RWPE1 (cell line): Measurements from ENCODE around the gene ACTL7A.
"Not testable (repeated sequence)": the region's sequence is repeated elsewhere in the genome, so short reads cannot be mapped to it uniquely, and the experiment has no call there.

Experiments
- CTCF ChIA-PET: fragments of 350-600 bp; sonication (Branson Sonifier 250); formaldehyde crosslinking; extraction: SDS; loops from one replicate; lab custom pipeline; 2021; lab: Yijun Ruan, JAX
- POLR2A ChIA-PET: fragments of 400-600 bp; formaldehyde crosslinking; extraction: SDS; loops from one replicate; lab custom pipeline; 2020; ENCODE audit warnings: antibody characterized with exemption; ENCODE audit not compliant: low non-redundant PET; lab: Yijun Ruan, JAX
- DNase-seq: peaks from one replicate; pipeline ENCODE4 v3.0.0; 2012; ENCODE audit warnings: low spot score
- H3K27ac ChIP-seq: fragments of 450-650 bp; 2 replicates; pipeline ENCODE4 v1.5.1; 2017
- TF ChIP-seq, protein P1 (sequence below): fragments of 450-650 bp; conservative IDR thresholded peaks from 2 replicates; pipeline ENCODE4 v1.5.1; 2017; ENCODE audit warnings: low read depth, mild to moderate bottlenecking

Gene ACTL7A

DNA sequence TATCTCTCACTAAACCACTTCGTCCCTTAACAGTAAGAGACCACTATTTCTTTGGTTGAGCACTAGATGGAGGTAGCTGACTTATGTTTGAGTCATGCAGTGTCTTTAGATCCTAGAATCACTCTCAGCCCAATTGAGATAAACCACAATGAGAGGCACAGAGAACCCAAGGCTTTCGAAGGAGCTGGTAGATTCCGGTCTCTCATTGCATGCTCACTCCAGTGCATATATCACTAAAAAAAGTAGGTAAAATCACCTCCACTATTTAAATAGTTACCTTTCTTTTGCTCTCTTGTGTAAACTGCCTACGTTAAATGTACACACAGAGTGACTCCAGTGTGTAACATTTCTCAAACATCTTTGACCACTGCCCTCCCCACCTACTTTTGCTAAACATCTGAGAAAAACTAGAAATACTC lies 27.6 kb downstream of the ACTL7A start:
- TF ChIP-seq, protein P1, sequence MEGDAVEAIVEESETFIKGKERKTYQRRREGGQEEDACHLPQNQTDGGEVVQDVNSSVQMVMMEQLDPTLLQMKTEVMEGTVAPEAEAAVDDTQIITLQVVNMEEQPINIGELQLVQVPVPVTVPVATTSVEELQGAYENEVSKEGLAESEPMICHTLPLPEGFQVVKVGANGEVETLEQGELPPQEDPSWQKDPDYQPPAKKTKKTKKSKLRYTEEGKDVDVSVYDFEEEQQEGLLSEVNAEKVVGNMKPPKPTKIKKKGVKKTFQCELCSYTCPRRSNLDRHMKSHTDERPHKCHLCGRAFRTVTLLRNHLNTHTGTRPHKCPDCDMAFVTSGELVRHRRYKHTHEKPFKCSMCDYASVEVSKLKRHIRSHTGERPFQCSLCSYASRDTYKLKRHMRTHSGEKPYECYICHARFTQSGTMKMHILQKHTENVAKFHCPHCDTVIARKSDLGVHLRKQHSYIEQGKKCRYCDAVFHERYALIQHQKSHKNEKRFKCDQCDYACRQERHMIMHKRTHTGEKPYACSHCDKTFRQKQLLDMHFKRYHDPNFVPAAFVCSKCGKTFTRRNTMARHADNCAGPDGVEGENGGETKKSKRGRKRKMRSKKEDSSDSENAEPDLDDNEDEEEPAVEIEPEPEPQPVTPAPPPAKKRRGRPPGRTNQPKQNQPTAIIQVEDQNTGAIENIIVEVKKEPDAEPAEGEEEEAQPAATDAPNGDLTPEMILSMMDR: no peak
- CTCF ChIA-PET: interaction anchor here (0.5 to 1.0 kb wide), 3 partner anchors 28 to 1406 kb away, joined by 3 to 5 read pairs (median 4); no protein-coding TSS in a partner anchor
- no peak overlapping the region for H3K27ac ChIP-seq
- DNase-seq: peak; percentile 29
- POLR2A ChIA-PET: no interaction called here

DNA sequence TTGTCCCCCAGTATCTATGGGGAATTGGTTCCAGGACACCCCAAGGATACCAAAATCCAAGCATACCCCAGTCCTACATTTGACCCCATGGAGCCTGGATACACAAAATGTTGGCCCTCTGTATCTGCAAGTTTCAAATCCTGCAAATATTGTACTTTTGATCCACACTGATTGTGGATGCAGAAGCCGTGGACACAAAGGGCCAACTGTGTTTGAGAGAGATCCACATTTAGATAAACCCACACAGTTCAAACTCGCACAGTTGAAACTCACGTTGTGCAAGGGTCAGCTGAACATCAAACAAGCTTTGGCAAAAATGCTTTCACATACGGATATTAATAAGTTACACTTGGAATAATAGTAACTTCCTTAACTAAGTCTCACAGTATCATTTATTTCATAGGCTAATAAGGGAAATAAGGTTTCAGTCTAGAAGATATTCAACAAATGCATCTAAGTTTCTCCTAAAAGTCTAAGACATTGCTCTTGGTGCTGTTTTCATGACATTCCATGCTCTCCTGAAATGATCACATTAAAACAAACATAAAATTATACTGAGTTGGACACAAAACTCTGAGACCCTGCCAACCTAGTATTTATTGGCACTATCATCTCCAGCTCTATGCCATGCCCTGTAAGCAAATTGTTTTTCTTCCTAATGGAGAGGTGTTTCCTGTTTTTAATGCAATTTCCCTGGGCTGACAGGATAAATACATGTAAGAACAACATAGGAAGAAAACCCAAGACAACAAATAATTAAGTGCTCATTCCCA lies 32.3 kb downstream of the ACTL7A start:
- ChIA-PET CTCF (interaction anchor here (0.6 to 0.7 kb wide), 3 partner anchors 12 to 601 kb away, joined by 3 to 4 read pairs (median 3); no protein-coding TSS in a partner anchor), POLR2A (no interaction called here)
- TF ChIP-seq, protein P1: no peak
- H3K27ac ChIP-seq: no peak overlapping the region
- no peak for DNase-seq

DNA sequence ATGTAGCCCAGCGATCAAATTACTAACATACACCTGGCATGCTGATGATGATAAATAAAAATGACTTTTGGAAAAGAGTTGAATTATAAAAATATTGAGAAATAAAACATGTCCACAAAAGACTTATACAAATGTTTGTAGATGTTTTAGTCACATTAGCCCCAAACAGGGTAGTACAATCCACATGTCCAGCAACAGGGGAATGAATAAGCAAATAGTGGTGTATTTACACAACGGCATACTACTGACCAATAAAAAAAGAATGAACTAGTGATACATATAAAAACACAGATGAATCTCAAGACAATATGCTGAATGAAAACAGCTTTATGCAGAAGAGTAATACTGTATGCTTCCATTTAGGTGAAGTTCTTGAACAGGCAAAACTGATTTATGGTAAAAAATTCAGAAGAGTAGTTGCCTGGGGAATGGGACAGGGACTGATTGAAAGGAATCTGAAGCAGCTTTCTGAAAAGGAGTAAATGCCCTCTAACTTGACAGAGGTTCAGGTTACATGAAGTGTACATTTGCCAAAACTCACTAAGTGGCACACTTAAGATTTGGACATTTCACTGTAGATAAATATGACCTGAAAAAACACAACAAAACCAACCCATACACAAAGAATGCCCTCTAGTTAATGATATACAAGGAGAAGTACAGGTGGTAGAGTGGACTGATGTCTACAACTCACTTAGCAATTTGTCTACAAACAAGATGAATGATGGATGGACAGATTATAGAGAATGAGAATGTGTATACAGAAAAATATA lies 35.4 kb downstream of the ACTL7A start:
- DNase-seq: no peak
- POLR2A ChIA-PET: no interaction called here
- no peak overlapping the region for H3K27ac ChIP-seq
- CTCF ChIA-PET: no interaction called here
- TF ChIP-seq, protein P1: no peak

DNA sequence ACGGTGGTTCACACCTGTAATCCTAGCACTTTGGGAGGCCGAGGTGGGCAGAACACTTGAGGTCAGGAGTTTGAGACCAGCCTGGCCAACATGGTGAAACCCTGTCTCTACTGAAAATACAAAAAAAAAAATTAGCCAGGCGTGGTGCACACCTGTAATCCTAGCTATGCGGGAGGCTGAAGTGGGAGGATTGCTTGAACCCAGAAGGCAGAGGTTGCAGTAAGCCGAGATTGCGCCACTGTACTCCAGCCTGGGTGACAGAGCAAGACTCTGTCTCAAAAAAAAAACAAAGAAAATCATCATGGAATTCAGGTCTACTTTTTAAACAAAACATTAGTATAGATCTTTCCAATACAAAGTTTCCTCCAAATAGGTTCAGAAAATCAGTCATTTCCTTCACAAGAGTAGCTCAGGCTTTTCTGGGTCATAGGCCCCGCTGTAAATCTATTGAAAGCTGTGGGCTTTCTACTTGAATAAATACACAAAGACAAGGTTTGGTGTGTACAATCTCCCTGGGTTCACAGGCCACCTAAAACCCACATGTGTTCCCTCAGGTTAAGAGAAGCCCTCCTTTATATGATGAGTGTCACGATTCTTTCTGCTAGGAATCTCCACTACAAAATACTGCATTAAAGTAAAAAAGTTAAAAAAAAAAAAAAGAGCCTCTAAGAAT lies 37.1 kb downstream of the ACTL7A start:
- POLR2A ChIA-PET, H3K27ac ChIP-seq, DNase-seq: not testable (repeated sequence)
- CTCF ChIA-PET: interaction anchor here (0.5 to 0.6 kb wide), 3 partner anchors 9 to 96 kb away, joined by 3 to 6 read pairs (median 3); no protein-coding TSS in a partner anchor

DNA sequence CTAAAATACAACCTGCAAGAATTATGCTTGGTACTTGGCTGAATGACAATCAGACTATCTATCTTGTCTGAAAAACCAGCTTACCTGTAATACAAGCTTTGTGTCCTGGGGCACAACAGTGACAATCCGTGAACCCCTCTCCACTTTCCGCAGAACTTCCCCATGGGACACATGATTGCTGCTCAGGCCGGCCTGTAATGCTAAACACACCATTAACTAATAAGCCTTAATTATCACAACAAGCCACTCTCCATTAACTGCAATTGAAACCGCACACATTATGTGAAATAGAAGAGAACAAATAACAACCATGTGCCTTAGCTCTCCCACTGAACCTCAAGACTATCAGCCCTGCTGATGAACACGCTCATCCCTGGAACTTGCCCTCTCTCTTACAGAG lies 38.1 kb downstream of the ACTL7A start:
- no peak overlapping the region for H3K27ac ChIP-seq
- no peak for DNase-seq
- POLR2A ChIA-PET: no interaction called here
- TF ChIP-seq, protein P1: no peak
- CTCF ChIA-PET: no interaction called here

DNA sequence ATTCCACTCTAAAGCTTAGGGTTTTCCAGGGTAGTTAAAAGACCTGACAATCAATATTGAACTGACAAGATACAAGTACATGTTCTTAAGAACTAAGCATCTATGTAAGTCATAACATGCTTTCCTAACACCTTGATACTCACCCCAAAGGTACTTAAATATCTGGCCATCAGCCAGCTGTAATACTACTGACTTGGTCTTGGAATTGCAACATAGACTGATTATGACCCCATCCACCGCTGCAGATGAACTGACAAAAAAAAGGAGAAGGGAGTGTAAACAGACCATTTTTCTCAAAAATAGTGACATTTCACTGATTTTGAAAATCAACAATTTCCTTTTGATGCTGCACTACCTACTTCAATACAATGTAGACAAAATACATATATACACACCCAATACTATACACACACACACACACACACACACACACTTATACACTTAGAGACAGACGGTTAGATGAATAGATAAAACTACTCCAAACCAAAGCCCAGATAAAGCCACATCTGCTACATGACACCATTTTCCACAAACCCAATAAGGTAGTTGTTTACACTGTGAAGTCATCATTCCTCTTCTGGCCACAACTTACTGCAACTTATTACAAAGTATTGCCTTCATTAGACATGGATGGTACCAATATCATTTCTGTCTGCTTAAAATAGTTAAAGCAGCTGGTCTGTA lies 41.5 kb downstream of the ACTL7A start:
- no peak for DNase-seq
- TF ChIP-seq, protein P1: no peak
- H3K27ac ChIP-seq: no peak overlapping the region
- CTCF ChIA-PET: no interaction called here
- POLR2A ChIA-PET: no interaction called here
